C1 segment of cervical spinal cord (tissue), 14 donors: ENCODE data around the gene DYNC1H1.

Experiments used
- DNase-seq, 14 donors: peaks; one replicate each; lab custom pipeline; 2025; lab: John Stamatoyannopoulos, UW

The DYNC1H1 gene

GRCh38 chr14:101944451-101944850, 19.9 kb upstream of the DYNC1H1 start:
- DNase-seq, result no peak

DNA sequence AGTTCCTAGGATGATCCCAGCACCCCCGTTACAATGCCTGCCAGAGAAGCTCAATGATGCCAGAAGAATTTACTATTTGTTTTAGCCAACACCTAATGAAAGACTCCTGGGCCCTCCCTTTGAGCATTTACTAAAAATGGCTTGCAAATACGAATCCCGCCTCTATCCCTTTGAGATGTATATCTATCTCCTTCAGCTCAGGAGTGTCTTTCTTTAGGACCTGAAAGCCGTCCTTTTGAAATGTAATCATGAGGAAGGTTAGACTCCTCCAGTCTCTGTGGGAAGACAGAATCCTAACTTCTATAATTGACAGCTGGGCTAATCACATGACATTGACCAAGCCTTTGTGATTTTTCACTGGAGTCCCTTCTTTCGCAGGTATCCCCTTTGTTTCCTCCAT, 19.2 kb upstream of the DYNC1H1 start:
- no peak for DNase-seq

- DNase-seq, result no peak
Observed at GRCh38 chr14:101947577-101947903, 16.8 kb upstream of the DYNC1H1 start.

DNA sequence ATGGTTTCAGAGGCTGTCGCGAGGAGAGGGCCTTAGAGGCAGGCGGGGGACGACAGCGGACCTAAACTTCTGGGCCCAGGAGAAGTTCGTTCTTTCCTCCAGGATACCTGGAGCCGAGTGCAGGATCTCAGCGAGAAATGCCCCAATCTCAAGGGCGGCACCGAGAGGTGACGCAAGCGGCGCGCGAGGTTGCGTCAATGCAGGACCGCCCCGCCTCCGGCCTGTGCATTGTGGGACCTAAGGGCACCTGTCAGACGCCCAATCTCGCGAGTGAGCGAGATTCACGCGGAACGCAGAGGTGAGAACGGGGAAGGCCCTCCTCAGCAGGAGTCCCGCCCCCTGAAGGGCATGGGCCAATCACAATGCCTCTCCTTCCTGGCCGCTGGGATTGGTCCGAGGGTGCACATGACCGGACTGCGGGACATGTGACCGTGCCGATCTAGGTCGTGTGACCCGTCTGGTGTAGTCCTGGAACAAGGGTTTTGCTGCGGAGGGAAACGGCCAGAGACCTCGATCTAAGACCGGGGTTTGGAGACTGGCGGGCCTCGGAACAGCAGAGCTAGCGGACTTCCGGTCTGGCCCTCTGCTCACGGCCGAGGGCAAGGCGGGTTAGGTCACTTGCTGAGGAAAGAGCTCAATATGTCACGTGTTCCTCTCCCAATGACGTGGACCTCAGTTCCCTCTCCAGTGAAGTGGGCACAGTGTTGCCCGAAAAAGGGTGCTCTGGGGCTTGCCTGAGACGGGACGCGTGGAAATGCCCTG, 16.3 kb upstream of the DYNC1H1 start:
- DNase-seq, result peak; percentile 94 to 100 (median 99)

DNA sequence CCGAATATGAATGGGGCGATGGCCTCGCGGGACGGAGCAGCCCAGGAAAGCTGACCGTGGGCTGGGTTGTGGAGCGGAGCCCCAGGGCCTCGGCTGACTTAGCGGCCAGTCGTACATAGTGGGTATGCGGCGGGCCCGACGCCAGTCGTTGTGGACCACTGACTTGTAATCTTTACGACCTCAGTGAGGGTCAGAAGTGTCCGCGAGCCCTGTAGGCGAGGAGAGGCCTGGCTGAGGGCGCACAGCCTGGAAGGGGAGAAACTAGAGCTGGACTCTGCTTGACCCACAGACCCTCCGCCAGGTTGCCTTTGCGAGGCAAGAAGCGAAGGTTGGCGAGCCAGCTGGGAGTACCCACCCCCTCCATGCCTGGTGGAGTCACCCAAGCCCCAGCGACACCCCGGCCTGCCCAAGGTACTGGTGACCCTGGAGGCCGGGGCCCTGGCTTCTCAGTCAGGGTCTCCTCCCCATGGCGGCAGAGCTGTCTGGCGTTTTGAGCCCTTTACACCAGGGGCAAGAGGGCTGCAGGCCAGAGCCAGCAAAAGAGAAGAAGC, 15.6 kb upstream of the DYNC1H1 start:
- DNase-seq, result no peak

DNA sequence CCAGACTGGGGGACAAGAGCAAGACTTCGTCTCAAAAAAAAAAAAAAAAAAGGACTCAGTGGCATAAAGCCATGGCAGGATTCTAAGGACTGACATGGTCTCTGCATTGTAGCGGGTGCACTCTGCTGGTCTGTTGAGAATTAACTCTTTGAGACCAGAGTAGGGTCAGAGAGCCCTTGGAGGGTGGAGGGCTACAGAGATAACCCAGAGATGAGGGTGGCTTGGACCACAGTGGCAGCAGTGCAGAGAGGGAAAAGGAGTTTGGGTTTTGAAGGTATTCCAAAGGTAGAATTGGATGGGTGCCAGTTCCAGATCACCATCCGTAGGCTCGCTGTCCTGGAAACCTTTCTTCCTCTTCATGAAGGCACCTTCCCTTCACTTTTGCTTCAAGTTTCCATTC, 14.3 kb upstream of the DYNC1H1 start:
- no peak for DNase-seq

DNA sequence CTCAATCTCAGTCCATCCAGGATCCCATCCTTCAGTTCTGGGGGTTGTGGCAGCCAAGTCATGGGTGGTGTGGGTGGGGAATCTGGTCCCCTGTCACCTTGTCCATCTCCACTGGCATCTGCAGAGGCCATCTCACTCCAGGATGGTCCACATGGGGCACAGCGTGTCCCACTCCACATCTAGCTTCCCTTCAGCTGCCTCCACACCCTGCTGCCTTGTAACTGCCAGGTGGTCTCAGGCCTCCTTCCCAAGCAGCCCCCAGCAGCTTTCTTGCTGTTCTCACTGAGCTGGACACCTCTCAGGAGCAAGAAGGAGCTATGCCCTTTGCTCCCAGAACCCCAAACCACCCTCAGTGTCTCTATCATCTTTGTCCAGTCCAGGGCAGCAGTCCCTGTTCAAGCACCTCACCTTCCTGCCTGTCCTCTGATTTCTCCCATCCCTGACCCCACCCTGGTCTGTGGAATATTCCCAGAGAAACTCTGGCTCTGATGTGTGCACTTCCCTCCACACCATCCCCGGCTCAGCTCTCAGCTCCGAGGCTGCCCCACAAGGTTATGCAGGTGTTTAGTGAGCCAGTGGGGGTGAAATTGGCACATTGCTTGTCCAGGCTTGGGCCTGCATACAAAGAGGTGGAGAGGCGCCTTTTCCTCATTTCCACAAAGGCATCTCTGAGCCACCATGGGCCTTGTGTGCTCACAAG, 13.7 kb upstream of the DYNC1H1 start:
- DNase-seq, result no peak

GRCh38 chr14:101953151-101953550, 11.2 kb upstream of the DYNC1H1 start:
- DNase-seq, result no peak

GRCh38 chr14:101954501-101954900, 9.9 kb upstream of the DYNC1H1 start:
- DNase-seq, result no peak

- DNase-seq, result no peak
Observed at GRCh38 chr14:101955695-101956161, 8.6 kb upstream of the DYNC1H1 start.

DNA sequence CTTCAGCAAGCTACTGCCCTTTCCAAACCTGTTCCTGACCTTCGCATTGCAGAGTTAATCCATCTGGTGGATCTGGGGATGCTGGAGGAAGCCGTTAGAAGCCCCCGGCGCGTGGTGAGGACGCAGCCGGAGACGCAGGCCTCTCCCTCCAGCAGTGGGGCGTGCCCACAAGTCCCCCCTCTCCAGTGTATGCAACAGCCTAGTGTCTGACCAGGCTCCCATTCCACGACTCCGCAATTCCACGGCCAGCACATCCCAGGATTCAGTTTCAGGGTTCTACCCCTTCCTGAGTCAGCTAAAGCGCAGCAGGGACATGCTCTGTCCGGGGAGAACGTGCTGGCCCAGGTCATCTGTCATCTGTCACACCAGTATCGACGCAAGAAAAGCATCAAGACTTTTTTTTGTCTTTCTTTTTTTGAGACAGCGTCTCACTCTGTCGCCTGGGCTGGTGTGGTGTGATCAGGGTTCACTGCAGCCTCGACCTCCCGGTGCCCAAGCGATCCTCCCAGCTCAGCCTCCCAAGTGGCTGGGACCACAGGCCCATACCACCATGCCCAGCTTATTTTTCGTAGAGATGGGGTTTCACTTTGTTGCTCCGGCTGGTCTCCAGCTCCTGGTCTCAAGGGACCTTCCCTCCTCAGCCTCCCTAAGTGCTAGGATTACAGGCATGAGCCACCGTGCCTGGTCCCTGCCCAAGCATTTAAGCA, 8.0 kb upstream of the DYNC1H1 start:
- no peak for DNase-seq

DNA sequence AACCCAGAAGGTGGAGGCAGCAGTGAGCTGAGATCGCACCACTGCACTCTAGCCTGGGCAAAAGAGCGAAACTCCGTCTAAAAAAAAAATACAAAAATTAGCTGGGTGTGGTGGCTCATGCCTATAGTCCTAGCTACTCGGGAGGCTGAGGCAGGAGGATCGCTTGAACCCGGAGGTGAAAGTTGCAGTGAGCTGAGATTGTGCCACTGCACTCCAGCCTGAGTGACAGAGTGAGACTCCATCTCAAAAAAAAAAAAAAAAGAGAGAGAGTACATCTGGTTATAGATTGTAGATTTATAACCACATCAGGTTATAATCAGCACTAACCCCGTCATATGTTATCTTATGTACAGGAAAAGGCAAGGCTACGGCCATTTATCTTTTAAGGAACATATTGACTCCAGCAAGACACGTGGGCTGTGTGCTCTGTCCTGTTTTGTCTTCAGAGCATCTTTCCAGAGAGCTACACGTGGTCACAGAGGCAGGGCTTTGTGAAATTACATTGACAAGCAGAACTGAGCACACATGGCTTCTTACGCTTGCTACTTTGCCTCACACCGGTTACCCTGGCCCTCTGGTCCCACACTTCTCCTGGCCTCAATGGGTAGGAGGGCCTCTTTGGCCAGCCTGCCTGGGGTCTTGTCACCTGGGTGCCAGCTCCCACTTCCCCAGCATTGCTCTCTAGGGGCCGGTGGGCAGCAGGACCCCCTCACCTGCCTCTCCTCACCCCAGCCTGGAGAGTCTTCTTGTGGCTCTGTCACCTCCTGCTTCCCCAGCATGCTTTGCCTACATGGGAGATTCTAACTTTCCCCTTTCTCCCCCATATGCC, 6.8 kb upstream of the DYNC1H1 start:
- no peak for DNase-seq

DNA sequence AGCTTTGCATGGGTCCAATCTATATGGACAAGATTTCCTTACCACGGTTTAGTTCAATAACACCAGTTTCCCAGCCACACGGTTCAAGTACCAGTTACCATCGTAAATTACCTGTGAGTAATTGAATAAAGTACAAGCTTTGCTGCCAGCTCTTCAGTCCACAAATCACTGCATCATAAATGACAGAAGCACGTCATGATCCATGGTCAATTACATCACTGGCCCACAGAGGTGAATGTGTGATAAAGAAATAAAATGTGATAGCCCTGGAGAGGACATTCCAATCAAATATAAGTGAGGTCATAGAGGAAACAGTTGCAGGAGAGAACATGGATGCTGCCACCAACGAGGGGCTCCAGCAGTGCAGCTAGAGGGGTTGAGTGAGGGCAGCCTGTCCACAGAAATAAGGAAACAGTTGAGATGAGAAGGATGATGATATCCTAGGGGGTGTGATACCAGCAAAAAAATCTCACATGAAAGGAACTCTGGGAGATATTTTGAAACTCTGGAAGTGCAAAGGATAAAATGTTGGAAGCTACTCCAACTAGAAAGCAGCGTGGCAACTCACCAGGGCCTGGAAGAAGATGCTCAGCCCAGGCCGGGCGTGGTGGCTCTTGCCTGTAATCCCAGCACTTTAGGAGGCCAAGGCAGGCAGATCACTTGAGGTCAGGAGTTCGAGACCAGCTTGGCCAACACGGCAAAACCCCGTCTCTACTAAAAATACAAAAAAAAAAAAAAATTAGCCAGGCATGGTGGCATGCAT, 5.8 kb upstream of the DYNC1H1 start:
- DNase-seq, result no peak

DNA sequence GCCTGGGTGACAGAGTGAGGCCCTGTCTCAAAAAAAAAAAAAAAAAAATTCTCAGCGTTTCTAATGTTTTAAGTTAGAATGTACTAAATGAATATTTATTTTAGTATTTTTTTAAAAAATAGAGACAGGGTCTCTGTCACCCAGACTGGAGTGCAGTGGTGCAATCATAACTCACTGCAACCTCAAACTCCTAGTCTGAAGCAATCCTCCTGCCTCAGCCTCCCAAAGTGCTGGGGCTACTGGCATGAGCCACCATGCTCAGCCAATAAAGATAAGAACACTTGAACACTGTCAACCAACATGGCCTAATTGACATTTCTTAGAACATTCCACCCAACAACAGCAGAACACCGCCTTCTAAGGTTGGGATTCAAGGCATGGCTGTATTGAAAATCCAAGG, 5.1 kb upstream of the DYNC1H1 start:
- DNase-seq, result no peak

- no peak for DNase-seq
Observed at GRCh38 chr14:101960225-101960624, 4.1 kb upstream of the DYNC1H1 start.

GRCh38 chr14:101961011-101961721, 3.2 kb upstream of the DYNC1H1 start:
- peak in 11 of 14 donors; percentile 3 to 70 (median 41) for DNase-seq

- DNase-seq, result no peak
Observed at GRCh38 chr14:101961746-101962502, 2.4 kb upstream of the DYNC1H1 start.

- DNase-seq, result peak in 4 of 14 donors; percentile 6 to 33 (median 20)
Observed at GRCh38 chr14:101962503-101962874, 1.9 kb upstream of the DYNC1H1 start.

GRCh38 chr14:101963052-101963451, 1.3 kb upstream of the DYNC1H1 start:
- DNase-seq, result no peak
